Measurements from ENCODE around the gene POU2F3.

POU2F3 gene

DNA sequence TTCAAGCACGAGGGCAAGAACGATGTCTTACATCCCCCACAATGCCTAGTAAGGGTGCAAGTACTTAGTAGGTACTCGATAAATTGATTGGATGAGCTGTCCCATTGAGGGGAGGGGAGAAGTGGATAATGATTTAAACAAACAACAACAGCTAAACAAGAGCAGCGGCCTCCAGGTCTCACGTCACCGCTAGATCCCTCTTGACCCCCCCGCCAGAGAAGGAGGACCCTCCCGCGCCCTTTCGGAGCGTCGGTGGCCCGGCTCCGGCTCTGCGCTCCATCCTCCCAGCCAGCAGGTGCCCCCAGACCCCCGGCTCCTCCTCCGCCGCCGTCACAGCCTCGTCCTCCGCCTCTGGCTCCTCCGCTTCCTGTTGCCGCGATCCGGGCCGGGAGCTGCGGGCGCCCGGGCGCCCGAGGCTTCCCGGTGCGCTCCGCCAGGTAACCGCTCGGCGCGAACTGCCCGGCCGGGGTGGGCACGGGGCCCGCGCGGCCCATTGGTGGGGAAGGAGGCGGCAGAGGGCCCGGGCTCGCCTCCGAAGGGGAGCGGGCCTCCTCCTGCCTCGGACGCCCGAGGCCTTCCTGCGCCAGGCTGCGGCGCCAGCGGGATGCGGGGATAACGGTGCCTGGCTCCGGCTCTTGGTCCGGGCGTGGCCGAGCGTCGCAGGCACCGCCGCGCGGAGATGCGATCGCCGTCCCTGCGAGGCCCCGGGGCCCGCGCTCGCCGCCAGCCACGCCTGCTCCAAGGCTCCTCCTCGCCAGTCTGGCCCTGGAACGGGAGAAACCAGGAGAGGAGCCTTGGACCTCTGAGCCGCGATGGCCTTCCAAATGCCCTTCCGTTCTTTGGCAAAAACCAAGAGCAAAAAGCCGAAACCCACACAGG lies 85.2 kb downstream of the POU2F3 start, which contains the start of gene TLCD5:
Gene TLCD5, plus strand, starts transcription at position 368 of the 879 bp plus-strand sequence. CDS start 2,143 bp downstream, outside the sequence.
- peak; percentile 46 to 76 for DNase-seq

DNA sequence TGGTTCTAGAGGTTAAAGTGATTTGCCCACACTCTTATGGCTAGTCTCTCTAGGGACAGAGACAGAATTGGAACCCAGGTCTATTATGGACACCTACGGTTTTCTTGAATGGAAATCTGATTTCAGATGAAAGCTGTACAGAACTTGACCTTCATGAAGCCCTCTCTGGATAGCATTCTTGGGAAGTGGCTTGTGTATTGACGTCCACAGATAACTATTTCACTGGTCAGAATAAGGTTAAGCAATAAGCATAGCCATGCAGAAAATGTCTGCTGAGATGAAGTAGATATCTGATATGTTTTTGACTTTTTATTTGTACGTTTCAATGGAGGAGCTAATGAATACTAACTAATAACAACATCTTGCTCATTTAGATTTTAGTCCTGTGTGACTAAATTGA lies 86.3 kb downstream of the POU2F3 start:
- DNase-seq = no peak

DNA sequence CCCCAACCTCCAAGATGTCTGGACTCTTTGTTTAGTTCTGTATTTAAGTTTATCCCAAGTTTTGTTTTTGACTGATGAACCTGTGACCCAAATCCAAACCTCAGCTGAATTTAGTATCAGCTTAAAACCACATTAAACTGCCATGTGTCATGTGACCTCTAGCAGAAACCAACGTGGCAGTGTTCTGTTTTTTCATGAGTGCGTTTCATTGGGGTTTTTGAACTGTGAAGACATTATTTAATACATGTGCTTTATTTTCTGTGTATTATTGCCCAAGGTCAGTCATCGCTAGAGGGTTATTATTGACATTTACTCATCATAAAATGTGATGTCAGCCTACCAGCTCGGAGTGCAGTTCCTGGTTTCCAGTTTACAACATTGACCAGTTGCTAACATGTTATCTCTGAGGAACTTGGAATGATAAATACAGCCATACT lies 86.9 kb downstream of the POU2F3 start:
- no peak for DNase-seq

DNA sequence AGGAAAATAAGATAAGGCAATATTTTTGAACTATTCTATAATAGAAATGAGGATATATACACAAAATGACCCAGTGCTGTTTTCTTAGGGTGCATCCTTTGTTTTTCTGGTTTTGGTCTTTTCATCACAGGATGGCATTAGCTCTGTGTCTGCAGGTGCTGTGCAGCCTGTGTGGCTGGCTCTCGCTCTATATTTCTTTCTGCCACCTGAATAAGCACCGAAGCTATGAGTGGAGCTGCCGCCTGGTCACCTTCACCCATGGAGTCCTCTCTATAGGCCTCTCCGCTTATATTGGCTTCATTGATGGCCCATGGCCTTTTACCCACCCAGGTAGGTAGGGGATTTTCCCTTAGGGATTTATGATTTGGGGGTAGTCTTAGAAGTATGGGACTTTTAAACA lies 87.4 kb downstream of the POU2F3 start:
- no peak for DNase-seq

DNA sequence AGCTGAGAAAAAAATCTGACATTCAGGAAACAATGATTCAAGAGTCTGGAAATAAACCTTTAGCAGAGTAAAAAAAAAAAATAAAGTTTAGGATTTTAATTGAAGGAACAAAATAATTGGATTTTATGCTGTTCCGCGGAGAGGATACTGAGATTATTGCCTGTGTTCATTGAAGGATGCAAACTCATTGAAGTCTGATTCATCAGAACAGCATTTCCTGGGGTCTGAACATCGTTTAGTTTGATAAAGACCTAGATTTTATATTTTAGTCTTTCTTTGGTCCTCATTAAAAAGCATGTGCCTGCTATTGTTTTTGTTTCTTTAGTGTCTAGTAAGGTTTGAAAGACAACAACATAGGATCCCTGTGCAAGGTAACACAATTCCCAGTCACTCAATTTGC lies 89.6 kb downstream of the POU2F3 start:
- no peak for DNase-seq

DNA sequence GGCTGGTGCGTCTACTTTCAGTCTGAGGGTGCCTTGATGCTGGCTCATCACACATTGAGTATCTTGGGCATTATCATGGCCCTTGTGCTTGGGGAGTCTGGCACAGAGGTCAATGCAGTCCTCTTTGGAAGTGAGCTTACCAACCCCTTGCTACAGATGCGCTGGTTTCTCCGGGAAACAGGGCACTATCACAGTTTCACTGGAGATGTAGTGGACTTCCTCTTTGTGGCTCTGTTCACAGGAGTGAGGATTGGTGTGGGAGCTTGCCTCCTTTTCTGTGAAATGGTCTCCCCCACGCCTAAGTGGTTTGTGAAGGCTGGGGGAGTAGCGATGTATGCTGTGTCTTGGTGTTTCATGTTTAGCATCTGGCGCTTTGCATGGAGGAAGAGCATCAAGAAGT lies 90.1 kb downstream of the POU2F3 start:
- no peak for DNase-seq

DNA sequence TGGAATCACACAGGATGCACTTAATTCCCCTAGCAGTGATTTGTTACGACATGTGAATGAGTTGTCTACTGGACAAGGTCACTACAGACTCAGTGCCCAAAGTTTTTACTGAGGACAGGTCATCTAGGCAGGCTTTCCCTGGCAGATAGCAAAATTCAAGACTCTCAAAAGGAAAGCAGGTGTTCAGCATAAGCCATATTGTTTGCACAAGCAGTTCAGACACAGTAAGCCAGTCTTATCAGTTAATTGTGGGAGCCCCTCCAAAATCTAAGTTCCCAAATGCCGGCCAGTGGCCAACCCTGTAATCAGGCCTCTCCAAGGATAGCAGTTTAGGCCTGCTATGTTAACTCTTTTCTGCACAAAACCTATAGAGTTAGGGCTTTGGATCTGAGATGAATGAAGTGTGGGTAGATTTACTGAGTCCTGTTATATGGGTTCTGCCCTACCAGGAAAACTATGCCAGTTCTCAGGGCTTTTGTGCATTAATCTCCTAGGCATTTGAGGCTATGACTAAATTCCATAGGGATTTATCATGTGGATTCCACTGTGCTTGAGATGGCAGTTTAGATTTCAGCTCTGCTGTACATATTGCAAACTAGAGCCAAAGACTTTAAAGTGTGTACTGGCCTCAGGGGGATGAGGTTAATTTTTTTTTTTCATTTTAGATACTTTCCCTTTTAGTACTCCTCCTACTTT lies 91.5 kb downstream of the POU2F3 start:
- DNase-seq = no peak

DNA sequence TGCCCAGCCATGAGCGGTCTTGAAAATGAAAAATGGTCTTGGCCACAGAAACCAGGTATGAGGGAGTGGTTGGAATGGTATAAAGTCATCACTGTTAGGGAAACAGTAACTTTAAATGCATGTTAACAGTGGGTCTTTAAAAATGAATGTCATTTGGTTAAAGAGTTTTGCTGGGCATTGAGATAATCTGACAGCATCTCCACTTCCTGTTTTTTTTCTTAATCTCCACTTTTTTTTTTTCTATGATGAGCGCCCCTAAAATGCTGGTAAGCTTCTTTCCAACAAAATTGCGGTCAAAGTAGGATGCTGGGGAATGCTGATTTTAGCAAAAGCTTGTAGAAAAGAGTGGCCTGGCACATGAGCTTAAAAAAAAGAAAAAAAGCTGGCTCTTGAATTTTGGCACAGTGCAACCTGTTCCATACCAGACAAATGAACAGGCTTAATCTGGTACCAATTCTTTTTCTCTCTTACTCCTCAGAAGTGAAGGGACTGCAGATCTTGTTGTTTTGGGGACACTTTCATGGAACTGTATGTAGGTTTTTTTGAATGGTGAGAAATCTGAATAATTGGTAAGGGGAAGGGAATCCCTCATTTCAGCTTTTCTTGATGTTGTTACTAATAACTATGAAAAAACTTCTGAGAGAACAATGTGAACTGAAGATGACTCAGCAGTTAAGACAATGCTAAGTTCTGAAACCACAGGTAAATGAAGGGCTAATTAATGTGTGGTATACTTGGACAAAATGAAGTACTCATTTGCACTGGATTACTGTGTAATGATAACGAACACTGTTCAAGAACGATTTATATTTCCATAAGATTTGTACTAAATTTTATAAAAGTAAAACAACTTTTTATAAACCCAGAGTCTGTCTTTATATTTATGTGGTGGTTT lies 93.1 kb downstream of the POU2F3 start:
- DNase-seq = no peak

DNA sequence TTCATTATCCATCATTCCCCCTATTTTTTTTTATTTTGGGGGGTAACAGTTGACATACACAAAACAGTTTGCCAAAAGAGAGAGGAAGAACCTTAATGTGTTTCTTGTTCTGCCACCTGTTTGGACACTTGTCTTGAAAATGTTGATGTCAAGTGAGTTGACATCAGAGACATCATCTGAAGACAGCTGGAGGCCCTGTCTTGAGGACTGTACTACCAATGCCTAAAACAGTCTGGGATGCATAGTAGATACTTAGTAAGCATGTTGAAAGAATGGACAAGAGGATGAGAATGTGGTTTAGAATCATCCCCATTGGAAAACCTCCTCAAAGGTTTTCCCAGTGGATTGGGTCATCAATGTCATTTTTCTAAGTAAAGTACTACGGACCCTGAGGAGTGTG lies 93.9 kb downstream of the POU2F3 start:
- no peak for DNase-seq

DNA sequence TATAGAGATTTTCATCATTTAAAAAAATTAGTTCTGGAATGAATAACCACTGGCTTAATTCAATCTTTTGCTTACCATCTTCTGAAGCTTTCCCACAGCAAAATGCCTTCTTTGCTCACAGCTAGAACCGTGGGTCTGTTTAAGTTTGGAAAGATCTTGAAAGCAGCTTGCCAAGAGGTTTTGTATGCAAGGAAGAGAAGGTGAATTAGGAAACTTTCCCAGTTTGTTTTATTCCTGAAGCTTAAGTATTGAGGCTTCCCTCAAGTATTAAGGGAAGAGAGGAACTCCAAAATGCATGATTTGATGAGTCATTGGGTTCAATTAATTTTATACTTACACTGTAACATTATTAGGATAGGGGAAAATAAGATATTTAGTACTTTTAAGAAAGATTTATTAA lies 94.4 kb downstream of the POU2F3 start:
- no peak for DNase-seq

DNA sequence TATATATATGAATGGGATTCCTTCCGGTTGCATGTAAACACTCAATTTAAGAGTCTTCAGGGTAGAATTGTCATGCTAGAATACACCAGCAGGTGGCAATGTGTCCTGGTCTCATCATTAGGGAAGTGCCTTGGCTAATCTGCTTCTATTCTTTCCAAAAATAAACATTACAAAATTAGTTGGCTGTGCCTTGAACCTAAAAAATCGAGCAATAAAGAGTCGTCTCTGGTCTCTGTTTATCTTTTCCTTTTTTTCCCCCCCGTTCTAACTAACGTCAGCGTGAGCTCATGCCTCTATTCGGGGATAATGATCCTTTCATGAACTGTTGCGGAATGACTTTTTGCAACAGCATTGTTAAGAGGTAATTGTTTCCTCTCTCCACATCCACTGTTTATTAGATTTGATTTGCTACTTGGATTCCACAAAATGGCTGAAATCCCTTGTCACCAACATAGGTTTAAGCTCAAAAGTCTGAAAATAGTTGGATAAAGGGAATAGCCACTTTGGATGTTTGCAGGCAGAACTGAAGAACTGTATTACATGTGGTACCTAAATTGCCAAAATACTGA lies 95.0 kb downstream of the POU2F3 start:
- peak; percentile 39 to 69 for DNase-seq

DNA sequence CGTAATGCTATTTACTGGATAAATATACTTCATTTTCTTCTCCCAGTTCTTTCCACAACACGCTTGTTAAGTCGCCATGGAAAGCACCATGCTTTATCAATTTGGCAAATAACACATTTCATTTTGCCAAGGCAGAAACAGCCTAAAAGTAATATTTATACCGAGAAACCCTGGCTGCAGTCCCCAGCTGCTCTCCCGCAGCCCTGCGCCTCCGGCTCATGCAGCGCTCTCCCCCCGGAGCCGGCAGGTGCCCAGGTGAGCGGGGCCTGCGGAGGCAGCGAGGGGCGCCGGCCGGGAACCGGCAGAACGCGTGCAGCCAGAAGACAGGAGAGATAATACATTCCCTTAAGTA lies 95.6 kb downstream of the POU2F3 start:
- DNase-seq = no peak

DNA sequence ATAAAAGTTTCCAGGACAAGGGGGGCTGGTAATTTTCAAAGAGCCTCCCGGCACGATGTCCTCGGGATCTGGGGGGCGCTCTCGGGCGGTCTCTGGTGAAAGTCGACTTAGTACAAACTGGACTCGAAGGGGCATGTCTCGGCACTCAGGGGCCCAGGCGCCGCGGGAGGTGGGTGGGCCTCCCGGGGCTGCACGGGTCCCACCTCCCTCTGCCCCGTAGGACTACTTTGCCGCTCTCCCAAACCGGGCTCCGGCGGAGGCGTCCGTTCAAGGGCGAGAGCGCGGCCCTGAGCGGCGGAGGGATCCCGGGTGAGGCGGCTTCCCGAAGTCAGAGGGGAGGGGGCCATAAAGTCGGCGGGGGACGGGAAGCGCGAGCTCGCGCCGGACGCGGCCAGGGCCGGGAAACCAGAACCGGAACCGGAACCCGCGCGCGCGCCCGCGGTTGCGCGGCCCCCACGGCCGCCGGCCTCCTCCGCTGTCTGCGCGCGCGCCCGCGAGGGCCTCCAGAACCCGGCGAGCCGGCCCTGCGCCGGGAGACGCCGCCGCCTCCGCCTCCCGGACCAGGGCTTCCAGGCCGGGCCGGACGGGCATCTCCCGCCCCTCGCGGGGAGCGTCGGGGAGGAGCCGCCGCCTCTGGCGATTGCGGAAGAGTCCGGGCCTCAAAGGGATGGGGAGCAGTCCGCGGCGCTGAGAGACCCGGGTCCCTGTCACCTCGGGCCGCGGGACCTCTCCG lies 96.1 kb downstream of the POU2F3 start, which contains the start of gene ARHGEF12:
Gene ARHGEF12, plus strand, starts transcription at position 506 of the 733 bp plus-strand sequence. CDS start 831 bp downstream, outside the sequence.
- peak; percentile 88 to 91 for DNase-seq

DNA sequence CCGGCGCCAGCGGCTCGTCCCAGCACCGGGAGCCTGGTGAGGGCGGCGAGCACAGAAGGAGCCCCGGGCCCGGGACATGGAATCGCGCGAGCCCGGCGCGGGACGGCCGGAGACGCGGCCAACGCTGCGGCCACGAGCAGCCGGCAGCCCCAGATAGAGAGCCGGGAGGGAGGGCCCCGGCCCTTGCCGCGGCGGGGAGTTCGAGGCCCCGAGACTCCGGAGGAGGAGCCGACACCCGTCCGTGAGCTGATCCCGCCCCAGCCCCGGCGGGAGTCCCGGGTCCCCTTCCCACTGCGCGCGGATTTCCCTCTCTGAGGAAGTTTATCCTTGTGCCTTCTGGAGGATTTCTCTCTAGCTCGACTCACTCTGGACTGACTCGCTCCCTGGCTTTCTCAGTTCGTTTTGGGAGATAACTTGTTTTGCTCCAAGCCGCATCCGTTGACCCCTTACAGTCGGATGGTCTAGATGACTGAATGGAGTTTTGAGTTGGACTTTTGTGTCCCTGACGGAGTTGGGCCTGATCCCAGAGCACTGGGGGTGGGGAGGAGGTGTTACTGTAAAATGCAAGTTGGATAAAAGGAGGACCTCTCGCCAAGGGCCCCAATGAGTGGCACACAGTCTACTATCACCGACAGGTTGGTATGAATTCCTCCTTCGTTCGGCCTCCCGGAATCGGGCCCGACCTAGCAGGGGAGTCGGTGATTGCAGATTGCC lies 96.9 kb downstream of the POU2F3 start:
- DNase-seq = peak in 1 of 2 experiments; percentile 41

DNA sequence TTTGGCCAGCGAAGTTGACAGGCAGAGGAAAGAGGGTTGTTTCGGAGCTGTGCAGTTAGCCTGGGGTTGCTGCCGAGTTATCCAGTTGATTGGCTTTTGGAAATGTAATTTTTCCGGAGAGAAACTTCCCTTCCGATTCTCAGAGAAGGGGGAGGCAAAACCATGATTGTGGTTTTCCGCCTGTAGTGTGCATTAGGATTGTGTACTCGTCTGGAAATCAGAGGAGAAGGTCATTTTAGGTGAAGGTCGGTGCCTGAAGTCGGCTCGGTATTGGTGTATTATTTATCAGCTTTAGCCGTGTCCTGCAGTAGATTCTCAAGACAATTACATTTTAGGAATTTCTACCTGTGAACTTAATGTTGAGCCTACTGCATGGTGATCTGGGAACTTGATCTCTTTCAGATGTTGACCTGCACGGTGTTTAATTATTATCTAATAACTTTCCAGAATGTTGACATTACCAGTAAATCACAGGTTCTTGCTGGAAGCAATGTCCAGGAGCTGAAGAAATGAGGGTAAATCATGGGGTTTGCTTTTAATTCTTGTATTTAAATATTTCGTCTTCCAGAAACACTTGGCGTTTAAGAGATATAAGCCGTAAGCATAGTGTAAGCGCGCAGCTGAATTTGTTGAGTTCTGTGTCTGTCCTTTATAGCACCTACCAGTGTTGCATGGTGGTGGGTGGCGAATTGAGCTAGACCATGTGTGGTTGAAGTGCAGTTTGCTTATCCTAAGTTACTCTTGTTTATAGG lies 97.6 kb downstream of the POU2F3 start:
- peak in 1 of 2 experiments; percentile 53 for DNase-seq

DNA sequence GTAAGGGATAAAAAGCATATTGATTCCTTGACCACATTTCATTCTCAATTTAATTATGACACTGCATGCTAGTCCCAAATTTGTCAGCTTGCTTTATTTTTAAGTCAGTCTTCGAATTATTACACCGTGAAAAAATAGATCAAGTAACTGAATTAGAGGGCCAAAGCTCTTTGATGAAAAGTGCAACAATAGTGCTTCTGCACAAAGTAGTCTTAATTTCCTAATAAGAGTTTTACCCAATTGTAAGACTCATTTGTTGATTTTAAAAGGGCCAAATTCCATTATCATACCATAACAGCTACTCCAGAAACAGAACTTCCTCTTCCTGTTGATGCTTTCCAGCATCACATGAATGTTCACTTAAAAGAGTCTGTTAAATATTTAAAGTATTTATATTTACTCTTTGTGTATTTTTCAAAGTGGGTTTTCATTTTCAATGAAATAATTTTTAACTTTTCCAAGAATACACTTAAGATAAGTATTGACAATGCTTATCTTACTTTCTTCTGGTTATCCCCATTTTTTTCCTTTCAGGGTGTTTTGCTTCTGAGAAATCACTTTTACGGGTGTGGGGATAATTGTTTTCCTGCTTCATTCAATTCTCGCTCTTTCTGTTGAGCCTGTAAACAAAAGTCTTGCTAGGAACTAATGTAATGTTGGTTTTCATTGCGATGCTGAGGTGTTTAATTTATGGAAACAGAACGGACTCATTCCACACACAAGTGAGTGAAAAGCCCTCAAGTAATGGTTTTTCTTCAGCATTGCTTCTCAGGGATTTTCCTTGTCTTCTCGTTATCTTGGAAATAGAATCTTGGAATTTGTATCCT lies 98.4 kb downstream of the POU2F3 start:
- DNase-seq = no peak

DNA sequence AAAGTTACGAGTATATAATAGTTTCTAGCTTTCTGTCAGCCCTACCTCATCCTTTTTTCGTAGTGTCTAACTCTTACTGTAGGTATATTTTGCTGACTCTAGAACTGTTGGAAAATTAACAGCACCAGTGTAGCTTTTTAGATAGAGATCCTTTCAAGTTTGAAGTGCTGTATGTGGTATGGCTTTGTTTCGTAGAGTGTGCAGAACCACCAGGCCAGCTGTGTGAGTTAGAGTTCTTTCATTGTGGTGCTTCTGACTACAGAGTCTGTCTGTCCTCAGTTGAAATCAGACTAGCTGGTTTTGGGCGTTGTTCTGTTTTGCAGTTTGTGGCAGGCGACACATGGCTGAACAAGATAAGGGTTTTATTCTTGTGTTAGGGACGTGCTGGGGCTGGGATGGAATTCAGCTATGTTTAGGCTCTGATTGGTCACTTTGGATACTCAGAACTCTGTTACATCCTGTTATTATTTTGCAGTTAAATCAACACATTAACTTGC lies 99.5 kb downstream of the POU2F3 start:
- peak in 1 of 2 experiments; percentile 15 for DNase-seq

DNA sequence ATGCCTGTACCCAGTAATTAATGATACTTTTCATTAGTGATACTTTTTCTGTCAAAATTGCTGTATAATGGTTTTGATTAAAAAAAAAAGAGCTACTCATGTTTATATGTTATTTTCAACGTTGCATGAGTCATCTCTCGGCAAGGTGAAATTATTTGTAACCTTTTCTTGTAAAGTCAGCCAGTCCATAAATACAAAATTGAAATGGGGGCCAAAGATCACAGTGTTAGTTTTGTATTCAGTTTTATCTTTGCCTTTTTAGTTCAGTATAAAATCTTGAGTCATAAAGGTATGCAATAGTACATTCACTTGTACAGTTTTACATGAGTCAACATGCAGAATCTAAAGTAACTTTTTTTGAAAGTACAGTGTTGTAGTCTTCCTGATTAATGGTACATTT lies 100.6 kb downstream of the POU2F3 start:
- no peak for DNase-seq

DNA sequence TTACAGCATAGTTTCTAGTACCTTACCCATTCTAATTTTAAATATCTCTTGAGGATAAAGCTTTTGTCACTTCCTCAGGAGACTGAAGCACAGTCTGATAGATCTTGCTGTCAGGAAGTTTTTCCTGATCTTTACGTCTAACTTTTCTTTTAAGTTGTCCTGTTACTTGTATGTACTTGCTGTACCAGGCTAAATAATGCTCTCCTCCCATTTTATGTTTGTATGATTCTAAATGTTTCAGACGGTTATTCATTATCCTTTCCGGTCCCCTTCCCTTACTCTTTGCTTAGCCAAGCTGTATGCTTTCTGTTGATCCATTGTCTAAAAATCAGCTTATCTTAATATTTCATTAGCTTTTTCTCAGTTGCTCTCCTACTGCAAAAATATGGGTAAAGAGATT lies 102.3 kb downstream of the POU2F3 start:
- no peak for DNase-seq
